Stimulated activated naive CD4-positive, alpha-beta T cell (primary cell): ENCODE measurements around the gene TSPAN17.
A peak's percentile ranks its signal among the peaks of the same experiment; 100 is the strongest.

Experiments used
- DNase-seq, 6 experiments: peaks; one replicate each; lab custom pipeline; 2025; lab: John Stamatoyannopoulos, UW

The TSPAN17 gene

GRCh38 chr5:176660530-176660859 is 13.2 kb downstream of the TSPAN17 start:
- DNase-seq, result no peak

- peak; percentile 44 to 86 (median 68) for DNase-seq
Observed at GRCh38 chr5:176660860-176661641, 13.8 kb downstream of the TSPAN17 start.

GRCh38 chr5:176661676-176662075 is 14.4 kb downstream of the TSPAN17 start:
- no peak for DNase-seq

GRCh38 chr5:176662371-176663333 is 15.4 kb downstream of the TSPAN17 start:
- no peak for DNase-seq

- no peak for DNase-seq
Observed at GRCh38 chr5:176663566-176663965, 16.3 kb downstream of the TSPAN17 start.

GRCh38 chr5:176664479-176664878 is 17.2 kb downstream of the TSPAN17 start:
- no peak for DNase-seq

GRCh38 chr5:176664886-176665285 is 17.6 kb downstream of the TSPAN17 start:
- DNase-seq, result no peak

GRCh38 chr5:176665517-176665916 is 18.2 kb downstream of the TSPAN17 start:
- DNase-seq, result no peak

GRCh38 chr5:176667637-176668036 is 20.4 kb downstream of the TSPAN17 start:
- DNase-seq, result no peak

- DNase-seq, result no peak
Observed at GRCh38 chr5:176670449-176670848, 23.2 kb downstream of the TSPAN17 start.

GRCh38 chr5:176671399-176671798 is 24.1 kb downstream of the TSPAN17 start:
- no peak for DNase-seq

- DNase-seq, result no peak
Observed at GRCh38 chr5:176671890-176672747, 24.8 kb downstream of the TSPAN17 start.

GRCh38 chr5:176673651-176674583 is 26.6 kb downstream of the TSPAN17 start:
- DNase-seq, result no peak

GRCh38 chr5:176674799-176675198 is 27.5 kb downstream of the TSPAN17 start:
- no peak for DNase-seq

- DNase-seq, result no peak
Observed at GRCh38 chr5:176675676-176676360, 28.5 kb downstream of the TSPAN17 start.

- no peak for DNase-seq
Observed at GRCh38 chr5:176676361-176676824, 29.1 kb downstream of the TSPAN17 start.

- no peak for DNase-seq
Observed at GRCh38 chr5:176677209-176677939, 30.1 kb downstream of the TSPAN17 start.

GRCh38 chr5:176678584-176678983 is 31.3 kb downstream of the TSPAN17 start:
- DNase-seq, result no peak
